Neural crest cell (in vitro differentiated cells): ENCODE data around the gene TMEM18. TPM values are rescaled to one million over a fixed set of nuclear protein-coding genes. Genes with fewer than 3 reads are reported as not detected.

Experiments
- DNase-seq: peaks from one replicate; pipeline ENCODE4 v3.0.0; 2021; ENCODE audit warnings: low read depth, mixed read lengths, low spot score
- H3K27ac Mint-ChIP-seq: one replicate; pipeline ENCODE4 v1.8.0; 2021; ENCODE audit warnings: mild to moderate bottlenecking, mixed read lengths; ENCODE audit not compliant: unreplicated experiment
- H3K27me3 Mint-ChIP-seq: 2 replicates; pipeline ENCODE4 v1.8.0; 2021; ENCODE audit warnings: low read depth, mild to moderate bottlenecking, mixed read lengths
- H3K36me3 Mint-ChIP-seq: 2 replicates; pipeline ENCODE4 v1.8.0; 2021; ENCODE audit warnings: low read depth, mild to moderate bottlenecking, mixed read lengths
- H3K4me1 Mint-ChIP-seq: 2 replicates; pipeline ENCODE4 v1.8.0; 2021; ENCODE audit warnings: mixed read lengths
- H3K4me3 Mint-ChIP-seq: one replicate; pipeline ENCODE4 v1.8.0; 2021; ENCODE audit warnings: mild to moderate bottlenecking, mixed read lengths
- H3K9me3 Mint-ChIP-seq: 2 replicates; pipeline ENCODE4 v1.8.0; 2021; ENCODE audit warnings: mixed read lengths
- total RNA-seq: library from RNA; stranded (reverse); gene quantifications from 2 replicates; pipeline ENCODE4 v1.2.1, GENCODE V29; 2021
- TF ChIP-seq, protein P1 (sequence below): fragments of 200-600 bp; sonication (generic); conservative IDR thresholded peaks from 2 replicates; pipeline ENCODE4 v1.5.0; 2021; ENCODE audit warnings: antibody characterized with exemption, mild to moderate bottlenecking

The TMEM18 gene
- total RNA-seq, 1 donor from 2014 or later: 27.7 TPM

DNA sequence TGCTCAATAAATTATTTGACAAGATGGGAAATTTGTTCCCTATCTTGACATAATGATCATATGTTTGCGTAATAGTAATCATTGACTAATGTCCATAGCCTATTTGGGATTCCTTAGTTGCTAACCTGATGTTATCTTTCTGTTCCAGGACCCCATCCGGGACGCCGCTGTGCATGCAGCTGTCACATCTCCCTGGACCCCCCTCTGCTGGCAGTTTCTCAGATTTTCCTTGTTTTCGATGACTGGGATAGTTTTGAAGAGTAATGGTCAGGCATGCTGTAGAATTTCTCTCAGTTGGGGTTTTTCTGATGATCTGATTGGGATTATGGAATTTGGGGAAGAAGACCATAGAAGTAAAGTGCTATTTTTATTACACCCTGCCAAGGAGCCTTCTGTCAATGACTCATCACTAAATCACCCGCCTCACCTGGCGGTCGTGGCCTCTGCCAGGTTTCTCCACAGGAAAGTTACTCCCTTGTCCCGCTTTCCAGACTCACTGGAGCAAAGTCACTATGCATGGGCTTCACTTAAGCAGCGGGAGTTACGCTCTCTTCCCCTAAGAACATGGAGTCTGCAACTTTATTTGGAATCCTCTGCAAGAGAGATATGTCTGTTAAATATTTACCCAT, 19.9 kb upstream of the TMEM18 start:
- H3K36me3 Mint-ChIP-seq: no peaks in the 10 kb centered on the region
- TF ChIP-seq, protein P1, sequence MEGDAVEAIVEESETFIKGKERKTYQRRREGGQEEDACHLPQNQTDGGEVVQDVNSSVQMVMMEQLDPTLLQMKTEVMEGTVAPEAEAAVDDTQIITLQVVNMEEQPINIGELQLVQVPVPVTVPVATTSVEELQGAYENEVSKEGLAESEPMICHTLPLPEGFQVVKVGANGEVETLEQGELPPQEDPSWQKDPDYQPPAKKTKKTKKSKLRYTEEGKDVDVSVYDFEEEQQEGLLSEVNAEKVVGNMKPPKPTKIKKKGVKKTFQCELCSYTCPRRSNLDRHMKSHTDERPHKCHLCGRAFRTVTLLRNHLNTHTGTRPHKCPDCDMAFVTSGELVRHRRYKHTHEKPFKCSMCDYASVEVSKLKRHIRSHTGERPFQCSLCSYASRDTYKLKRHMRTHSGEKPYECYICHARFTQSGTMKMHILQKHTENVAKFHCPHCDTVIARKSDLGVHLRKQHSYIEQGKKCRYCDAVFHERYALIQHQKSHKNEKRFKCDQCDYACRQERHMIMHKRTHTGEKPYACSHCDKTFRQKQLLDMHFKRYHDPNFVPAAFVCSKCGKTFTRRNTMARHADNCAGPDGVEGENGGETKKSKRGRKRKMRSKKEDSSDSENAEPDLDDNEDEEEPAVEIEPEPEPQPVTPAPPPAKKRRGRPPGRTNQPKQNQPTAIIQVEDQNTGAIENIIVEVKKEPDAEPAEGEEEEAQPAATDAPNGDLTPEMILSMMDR: no peak
- no peaks in the 10 kb centered on the region for H3K9me3 Mint-ChIP-seq
- no peak overlapping the region for H3K4me3 Mint-ChIP-seq
- peaks cover 5% of the 10 kb centered on the region for H3K4me1 Mint-ChIP-seq
- H3K27me3 Mint-ChIP-seq: no peaks in the 10 kb centered on the region
- H3K27ac Mint-ChIP-seq: no peak overlapping the region
- DNase-seq: no peak

DNA sequence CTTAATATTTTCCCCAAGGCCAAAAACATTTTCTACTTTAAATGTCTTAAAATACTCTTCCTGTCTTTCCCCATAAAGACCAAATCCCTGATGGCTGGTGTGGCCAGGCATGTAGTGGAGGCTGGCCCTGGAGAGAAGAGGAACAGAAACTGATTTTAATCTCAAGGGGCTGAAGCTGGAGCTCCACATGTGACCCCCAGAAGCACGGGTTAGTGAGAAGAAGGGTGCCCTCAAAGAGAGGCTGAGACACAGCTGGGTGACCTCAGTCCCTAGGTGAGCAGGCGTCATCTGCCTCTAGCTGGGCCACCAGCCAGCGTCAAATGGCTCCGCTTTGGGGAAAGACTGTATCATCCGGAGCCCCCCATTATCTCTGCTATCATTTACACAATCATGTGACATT, 19.3 kb upstream of the TMEM18 start:
- Mint-ChIP-seq H3K27me3 (no peaks in the 10 kb centered on the region), H3K4me3 (no peak overlapping the region), H3K4me1 (peaks cover 5% of the 10 kb centered on the region), H3K36me3 (no peaks in the 10 kb centered on the region), H3K9me3 (no peaks in the 10 kb centered on the region), H3K27ac (no peak overlapping the region)
- TF ChIP-seq, protein P1: no peak
- no peak for DNase-seq

DNA sequence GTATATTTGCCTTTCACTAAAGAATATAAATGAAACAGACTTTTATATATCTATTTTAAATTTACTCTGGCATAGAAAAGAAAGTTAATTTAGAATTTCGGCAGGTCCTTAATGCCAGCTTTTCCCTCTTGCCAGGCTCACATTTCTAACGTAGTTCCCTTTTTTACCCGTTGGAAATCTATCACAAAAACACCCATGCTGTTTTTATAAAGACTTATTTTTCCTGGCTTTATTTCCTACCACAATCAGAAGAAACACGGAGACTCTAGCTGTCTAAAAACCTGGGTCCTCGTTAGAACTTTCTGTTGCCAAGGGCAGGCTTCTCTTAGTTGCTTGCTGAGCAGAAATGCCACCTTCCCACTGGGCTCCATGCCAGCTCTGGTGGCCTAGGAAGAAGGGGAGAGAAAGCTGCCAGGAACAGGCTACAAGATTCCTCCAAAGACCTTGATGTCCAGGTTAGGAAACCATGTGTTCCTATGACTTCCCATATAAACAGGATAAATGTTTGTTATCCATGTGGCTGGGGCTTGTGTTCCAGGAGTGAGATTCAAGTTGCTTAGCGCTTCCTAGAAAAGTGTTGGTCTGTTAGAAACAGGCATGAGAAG, 17.8 kb upstream of the TMEM18 start:
- TF ChIP-seq, protein P1: no peak
- Mint-ChIP-seq H3K4me3 (no peak overlapping the region), H3K27ac (no peak overlapping the region), H3K36me3 (no peaks in the 10 kb centered on the region), H3K9me3 (no peaks in the 10 kb centered on the region), H3K27me3 (no peaks in the 10 kb centered on the region), H3K4me1 (peaks cover 5% of the 10 kb centered on the region)
- no peak for DNase-seq

DNA sequence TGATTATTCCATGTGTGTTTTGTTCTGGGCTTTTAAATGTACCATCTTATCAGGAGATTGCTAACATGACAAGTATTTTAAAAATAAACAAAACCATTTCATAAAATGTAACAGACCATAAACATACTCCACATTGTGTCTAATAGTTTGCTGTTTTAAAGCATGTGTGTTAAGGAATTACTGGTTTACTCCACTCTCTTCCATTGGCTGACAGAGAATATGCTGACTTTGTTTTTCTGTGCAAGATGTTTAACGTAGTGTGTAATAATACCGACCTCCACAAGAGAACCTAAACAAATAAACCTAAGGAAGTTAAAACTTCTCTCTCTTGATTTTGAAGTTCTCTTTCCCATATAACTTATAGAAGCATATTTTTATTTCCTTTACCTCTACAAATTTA, 17.0 kb upstream of the TMEM18 start:
- Mint-ChIP-seq H3K36me3 (no peaks in the 10 kb centered on the region), H3K4me3 (no peak overlapping the region), H3K9me3 (no peaks in the 10 kb centered on the region), H3K27ac (no peak overlapping the region), H3K4me1 (peaks cover 5% of the 10 kb centered on the region), H3K27me3 (no peaks in the 10 kb centered on the region)
- TF ChIP-seq, protein P1: no peak
- DNase-seq: no peak

DNA sequence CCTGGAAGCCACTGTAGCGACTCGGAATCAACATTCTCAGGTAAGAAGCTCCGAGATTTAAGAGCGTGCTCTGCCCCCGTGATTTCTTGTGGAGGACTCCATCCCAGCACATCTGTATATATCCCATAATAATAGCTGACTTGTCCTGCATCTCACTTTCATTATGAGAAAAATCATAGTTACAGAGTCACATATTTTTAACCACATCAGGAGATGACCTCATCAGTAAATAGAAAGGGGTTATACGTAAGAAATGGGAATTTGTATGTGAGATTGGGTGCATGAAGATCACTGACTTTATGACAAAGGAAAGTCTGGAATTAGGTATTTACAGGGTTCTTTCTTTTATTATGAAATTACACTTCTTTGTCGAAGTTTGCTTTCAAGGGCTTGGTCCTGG, 16.4 kb upstream of the TMEM18 start:
- DNase-seq: no peak
- Mint-ChIP-seq H3K9me3 (no peaks in the 10 kb centered on the region), H3K27ac (no peak overlapping the region), H3K36me3 (no peaks in the 10 kb centered on the region), H3K4me1 (peaks cover 5% of the 10 kb centered on the region), H3K27me3 (no peaks in the 10 kb centered on the region), H3K4me3 (no peak overlapping the region)
- TF ChIP-seq, protein P1: no peak
